H1 (cell line): Measurements from ENCODE around the gene PRR35.

Experiments used
- CTCF ChIP-seq, 3 experiments: IDR thresholded peaks; 1 replicate in 2 of 3; 2 replicates in 1 of 3; pipeline versions ENCODE4 v1.5.1 to v1.6.1; 2011; ENCODE audit warnings: low read length in 3 of 3, mild to moderate bottlenecking in 3 of 3, inconsistent platforms in 2 of 3, low read depth in 1 of 3, moderate library complexity in 1 of 3; ENCODE audit not compliant: insufficient read depth in 1 of 3; ENCODE audit errors: control extremely low read depth in 1 of 3
- EGR1 ChIP-seq: IDR thresholded peaks from 2 replicates; pipeline ENCODE4 v1.6.1; 2011; ENCODE audit warnings: low read depth, low read length, borderline replicate concordance
- RFX5 ChIP-seq: IDR thresholded peaks from 2 replicates; pipeline ENCODE4 v1.6.1; 2011; ENCODE audit warnings: low read depth, low read length, improper control_type of control experiment, borderline replicate concordance
- SIN3A ChIP-seq, 2 experiments: IDR thresholded peaks in 1 of 2; conservative IDR thresholded peaks in 1 of 2; 2 replicates each; pipeline ENCODE4 v1.6.1; 2011 to 2012; ENCODE audit warnings: low read length in 2 of 2, improper control_type of control experiment in 1 of 2, low read depth in 1 of 2, mild to moderate bottlenecking in 1 of 2

GRCh38 chr16:598823-599739 is 38.9 kb downstream of the PRR35 start:
- TF ChIP-seq RFX5 (no peak), CTCF (IDR thresholded peaks at IDR 0.05; ENCODE audit: control extremely low read depth in 1 of 3, insufficient read depth in 1 of 3, low read depth in 1 of 3, low read length in 3 of 3) (no peak), SIN3A (conservative IDR thresholded peaks at IDR 0.05 in 1 of 2, IDR thresholded peaks at IDR 0.05 in 1 of 2; ENCODE audit: low read depth in 1 of 2, low read length in 2 of 2) (no peak), EGR1 (no peak)
